ENCODE data around the gene TIMM13.
"Not testable (repeated sequence)": the region's sequence is repeated elsewhere in the genome, so short reads cannot be mapped to it uniquely, and the experiment has no call there.

The TIMM13 gene

DNA sequence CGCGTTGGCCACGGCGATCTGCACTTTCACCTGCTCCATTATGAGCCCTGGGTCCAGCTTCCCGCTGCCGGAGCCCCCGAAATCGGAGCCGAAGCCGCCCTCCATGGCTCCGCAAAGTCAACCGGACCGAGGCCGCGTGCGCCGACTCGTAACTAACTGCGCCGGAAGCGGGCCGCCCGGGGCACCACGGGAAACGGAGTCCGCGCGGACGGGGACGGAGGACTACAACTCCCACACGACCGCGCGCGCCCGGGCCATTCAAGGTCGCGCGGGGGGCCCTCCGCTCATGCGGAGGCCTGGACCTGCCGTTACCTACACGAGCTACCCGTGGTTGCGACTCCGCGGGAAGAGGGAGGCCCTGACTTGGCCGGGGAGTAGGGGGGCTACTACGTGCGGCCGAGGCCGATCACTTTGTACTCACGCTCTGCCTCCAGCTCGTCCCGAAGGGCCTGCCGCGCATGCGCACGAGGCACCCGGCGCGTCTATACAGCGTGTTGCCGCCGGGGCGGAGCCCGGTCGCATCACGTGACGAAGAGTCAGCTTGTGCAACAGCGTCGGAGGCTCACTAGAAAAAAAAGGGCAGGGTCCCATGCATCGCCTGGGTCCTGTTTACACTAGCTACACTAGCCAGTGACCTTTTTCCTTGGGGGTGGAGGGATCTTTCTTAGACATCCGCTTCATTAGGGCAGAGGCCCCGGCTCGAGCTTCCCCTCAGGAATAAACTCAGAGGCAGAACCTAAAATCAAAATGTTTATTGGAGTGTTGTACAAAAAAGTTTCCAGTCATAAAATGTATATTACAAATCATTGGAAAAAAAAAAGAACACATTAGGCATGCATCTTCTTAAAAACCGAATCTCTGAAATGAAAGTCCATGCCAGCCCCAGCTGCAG lies at the start of gene TIMM13:
TIMM13 (minus strand) TSS at position 158 of the 892 bp plus-strand sequence; CDS start at position 105, 53 bp downstream.
- DNase-seq: peak; percentile 90

DNA sequence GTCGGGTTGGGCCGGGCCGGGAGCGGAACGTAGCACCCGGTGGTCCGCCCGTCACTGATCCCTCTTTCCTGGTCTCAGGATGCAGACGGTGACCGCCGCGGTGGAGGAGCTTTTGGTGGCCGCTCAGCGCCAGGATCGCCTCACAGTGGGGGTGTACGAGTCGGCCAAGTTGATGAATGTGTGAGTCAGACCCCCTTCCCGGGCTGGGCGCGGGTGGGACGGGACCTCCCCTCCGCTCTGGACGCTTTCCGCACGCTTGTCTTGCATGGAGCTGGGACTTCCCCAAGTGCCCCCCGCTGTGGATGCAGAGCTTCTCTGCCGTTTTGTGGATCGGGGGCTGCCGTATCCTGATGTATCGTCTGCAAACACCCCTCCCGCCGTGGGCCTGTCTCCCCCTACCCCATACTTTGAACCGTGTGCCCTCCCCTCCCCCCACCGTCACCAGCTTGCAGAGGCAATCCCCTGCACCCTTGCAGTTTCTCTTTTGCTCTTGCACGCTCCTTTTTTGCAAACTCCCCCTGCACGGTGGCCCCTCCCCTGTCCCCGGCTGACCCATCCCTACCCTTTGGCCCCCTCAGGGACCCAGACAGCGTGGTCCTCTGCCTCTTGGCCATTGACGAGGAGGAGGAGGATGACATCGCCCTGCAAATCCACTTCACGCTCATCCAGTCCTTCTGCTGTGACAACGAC lies 49.2 kb upstream of the TIMM13 start:
- DNase-seq: no peak

DNA sequence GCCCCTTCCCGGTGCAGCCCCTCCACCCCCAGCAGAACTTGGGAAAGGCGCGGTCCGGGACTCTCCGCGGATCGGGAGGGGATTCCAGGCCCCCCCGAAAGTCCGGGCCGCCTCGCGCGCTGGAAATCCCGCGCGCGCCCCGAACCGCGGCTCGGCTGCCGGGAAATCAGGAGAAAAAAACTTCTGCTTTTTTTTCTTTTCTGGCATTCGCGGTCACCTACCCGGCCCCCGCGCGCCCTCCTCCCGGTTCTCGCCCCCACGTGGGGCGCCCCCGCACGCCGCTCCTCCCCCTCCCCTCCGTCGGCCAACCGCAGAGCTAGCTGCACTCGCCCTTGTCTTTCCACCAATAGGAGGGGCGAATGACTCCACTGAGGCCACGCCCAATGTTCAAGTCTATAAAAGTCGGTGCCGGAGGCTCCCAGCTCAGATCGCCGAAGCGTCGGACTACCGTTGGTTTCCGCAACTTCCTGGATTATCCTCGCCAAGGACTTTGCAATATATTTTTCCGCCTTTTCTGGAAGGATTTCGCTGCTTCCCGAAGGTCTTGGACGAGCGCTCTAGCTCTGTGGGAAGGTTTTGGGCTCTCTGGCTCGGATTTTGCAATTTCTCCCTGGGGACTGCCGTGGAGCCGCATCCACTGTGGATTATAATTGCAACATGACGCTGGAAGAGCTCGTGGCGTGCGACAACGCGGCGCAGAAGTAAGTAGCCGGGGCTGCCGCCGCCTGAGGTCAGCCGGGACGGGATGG lies 48.5 kb upstream of the TIMM13 start, which contains the start of gene GADD45B:
GADD45B (plus strand) TSS at position 426 of the 749 bp plus-strand sequence; CDS start at position 658, 232 bp downstream.
- DNase-seq: peak; percentile 96

DNA sequence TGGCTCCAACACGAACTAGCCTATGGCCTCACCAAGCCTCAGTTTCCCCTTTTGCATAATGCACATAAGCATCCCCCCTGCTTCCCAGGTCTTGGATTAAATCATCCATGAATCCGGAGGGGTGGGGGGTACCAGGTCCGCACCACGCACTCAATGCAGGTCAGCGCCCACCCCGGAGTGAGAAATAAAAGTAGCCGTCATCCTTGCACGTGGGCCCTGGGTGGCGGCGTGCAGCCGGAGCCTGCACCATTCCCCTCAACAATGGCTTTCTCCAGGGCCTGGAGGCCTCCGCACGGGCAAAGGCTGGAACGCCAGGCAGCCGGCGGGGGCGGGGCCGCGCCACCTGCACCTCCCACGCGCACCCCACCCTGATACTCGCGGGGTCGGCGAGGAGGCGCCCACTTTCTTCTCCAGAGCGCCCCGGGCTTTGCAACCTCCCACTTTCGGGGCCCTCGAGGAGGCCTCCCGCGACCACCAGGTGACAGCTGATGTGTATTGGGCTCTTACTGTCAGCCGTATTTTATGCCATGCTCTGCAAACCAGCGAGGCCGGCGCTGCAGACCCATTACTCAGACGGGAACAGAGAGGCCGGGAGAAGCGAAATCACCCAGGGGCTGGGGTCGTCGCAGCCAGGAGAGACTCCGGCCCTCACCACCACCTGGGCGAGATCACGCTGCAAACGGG lies 47.8 kb upstream of the TIMM13 start:
- DNase-seq: no peak

DNA sequence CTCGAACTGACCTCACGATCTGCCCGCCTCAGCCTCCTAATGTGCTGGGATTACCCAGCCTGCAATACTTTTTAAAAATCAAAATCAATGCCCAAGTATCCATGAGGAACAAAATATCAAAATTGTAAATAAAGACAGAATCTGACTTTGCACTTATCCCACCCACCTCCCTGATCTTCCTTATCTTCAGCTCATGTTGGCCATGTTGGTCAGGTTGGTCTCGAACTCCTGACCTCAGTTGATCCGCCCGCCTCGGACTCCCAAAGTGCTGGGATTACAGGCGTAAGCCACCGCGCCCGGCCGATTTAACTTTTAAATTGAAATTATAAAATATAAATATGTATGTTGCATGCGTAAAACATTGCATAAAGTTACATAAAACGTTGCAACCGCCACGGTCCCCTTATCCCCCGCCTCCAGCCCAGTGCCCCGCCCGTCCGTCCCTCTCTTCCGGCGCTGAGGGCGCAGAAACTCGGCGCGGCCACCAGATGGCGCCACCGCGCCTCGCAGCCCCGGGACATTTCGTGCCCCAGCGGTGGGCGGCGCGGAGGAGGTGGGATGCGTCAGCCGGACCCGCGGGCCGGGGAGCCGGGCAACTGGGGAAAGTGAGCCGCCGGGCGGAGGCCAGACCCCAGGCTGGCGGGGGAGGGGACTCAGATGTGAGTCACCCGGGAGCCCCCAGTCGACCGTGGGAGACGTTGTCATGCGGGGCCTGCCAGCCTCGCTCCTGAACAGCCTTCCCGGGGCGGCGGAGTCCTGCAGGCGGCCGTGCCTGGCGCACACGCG lies 47.0 kb upstream of the TIMM13 start:
- DNase-seq: peak; percentile 81

DNA sequence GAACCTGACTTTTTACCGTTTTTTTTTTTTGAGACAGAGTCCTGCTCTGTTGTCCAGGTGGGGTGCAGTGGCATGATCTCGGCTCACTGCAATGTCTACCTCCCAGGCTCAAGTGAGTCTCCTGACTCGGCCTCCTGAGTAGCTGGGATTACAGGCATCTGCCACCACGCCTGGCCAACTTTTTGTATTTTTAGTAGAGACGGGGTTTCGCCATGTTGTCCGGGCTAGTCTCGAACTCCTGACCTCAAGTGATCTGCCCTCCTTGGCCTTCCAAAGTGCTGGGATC lies 42.5 kb upstream of the TIMM13 start:
- DNase-seq: not testable (repeated sequence)

DNA sequence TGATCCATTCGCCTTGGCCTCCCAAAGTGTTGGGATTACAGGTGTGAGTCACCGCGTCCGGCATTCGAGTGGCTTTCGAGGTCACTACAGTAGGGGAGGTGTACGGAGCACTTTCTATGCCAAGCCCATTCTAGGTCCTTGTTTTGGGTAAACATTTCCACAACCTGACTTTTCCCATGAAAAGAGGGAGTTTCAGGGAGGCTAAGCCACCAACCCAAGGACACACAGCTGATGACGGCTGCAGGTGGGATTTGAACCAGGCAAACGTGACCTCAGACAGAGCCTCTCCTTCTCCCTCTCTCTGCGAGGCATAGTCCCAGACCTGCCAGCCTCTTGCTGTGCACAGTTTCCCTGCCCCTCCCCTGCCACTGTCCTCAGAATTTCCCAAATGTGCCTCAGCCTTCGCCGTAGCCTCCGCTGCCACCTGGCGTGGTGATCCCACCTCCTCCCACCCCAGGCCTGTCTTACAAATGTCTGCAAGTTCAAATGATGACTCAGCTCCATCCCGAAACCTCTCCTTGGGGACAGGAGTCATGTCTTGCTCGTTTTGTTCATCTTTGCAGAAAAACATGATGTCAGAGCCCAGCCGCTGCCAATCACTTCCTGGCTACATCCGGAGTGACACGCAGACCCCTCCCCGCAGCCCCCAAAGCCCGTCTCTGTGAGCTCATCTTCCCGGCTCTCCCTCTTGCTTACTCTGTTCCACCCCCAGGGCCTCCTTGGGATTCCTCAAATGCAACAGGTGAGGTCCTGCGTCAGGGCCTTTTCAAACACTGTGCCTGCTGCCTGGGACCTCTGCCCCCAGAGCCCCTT lies 41.9 kb upstream of the TIMM13 start:
- DNase-seq: no peak

DNA sequence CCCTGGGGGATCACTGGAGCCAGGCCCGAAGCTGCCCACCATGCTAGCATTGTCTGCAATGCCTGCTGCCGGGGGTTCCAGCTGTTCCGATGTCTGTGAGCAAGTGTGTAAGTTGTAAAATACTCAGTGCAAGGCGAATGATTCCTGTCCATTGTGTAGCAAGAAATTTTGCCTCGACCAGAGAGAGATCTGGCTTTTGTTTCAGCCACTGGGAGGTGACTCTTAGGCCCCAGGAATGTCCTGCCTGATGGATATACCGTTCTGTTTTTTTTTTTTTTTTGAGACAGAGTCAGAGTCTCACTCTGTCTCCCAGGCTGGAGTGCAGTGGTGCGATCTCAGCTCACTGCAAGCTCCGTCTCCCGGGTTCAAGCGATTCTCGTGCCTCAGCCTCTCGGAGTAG lies 41.2 kb upstream of the TIMM13 start:
- no peak for DNase-seq

DNA sequence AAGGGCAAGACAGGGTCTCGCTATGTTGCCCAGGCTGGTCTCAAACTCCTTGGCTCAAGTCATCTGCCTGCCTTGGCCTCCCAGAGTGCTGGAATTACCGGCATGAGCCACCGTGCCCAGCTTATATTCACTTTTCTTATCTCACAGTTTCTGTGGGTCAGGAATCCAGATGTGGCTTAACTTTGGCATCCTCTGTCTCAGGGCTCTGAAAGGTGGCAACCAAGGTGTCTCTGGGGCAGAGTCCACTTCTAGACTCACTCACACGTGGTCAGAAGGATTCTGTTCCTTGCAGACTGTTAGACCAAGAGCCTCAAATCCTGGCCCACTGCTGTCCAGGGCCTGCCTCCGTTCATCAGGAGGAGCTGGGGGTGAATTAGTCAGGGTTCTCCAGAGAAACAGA lies 37.0 kb upstream of the TIMM13 start:
- no peak for DNase-seq

DNA sequence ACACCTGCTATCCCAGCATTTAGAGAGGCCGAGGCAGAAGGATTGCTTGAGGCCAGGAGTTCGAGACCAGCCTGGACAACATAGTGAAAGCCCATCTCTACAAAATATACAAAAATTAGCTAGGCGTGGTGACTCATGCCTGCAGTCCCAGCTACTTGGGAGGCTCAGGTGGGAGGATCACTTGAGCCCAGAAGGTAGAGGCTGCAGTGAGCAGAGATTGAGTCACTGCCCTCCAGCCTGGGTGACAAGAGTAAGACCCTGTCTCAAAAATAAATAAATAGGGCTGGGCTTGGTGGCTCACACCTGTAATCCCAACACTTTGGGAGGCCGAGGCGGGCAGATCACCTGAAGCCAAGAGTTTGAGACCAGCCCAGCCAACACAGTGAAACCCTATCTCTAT lies 36.3 kb upstream of the TIMM13 start:
- DNase-seq: not testable (repeated sequence)

DNA sequence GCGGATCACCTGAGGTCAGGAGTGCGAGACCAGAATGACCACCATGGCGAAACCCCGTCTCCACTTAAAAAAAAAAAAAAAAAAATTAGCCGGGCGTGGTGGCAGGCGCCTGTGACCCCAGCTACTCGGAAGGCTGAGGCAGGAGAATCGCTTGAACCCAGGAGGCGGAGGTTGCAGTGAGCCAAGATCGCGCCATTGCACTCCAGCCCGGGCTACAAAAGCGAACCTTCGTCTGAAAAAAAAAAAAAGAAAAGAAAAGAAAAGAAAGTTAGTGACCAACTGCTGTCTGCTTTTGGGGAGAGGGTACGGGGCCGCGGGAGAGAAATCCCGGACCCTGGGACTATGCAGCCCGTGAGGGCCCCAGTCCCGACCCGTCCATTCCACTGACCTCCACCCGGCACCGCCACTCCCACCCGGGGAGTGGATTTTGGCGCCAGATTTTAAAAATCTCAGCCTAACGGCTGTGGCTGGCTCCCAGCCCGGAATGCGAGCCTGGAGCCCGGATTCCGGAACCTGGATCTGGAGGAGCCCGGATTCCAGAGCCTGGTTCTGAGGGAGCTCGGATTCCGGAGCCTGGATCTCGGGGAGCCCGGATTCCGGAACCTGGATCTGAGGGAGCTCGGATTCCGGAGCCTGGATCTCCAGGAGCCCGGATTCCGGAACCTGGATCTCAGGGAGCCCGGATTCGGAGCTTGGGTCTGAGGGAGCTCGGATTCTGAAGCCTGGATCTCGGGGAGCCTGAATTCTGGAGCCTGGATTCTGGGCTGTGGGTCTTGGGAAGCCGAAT lies 35.4 kb upstream of the TIMM13 start:
- peak; percentile 85 for DNase-seq

DNA sequence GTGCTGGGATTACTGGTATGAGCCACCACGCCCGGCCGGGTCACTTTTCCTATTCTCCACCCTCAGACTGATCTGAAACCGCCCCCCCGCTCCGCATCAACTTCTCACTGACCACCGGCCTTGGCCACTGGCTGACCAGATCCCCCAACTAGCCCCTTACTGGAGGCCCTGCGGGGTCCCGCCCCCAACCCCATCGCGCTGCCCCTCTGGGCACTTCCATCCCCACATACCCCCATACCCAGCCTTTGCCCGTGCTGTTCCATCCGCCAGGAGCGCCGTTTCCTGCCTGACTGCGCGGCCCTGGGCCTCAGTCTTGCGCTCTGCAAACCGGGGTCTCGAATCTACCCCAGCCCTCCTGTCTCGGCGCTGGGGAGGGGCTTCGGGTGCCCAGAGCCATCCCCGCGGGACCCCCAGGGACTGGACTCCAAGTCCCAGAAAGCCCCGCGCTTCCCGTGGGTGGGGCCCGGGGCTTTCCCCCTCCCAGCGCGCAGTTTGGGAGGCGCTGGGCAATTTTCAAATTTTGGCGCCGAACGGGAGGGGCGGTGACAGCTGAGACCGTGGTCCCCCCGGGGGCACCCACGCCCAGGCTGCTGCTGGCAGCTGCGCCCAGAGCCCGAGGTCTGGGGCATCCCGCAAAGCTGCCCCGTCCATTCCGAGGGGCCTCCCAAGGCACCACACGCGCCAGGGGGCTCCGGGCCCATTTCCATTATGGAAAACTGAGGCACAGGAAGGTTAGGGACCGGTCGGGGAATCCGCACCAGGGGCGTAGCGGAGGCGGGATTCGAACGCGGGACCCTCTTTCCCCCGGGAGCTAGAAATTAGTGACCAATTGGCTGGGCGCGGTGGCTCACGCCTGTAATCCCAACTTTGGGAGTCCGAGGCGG lies 34.6 kb upstream of the TIMM13 start:
- DNase-seq: no peak

DNA sequence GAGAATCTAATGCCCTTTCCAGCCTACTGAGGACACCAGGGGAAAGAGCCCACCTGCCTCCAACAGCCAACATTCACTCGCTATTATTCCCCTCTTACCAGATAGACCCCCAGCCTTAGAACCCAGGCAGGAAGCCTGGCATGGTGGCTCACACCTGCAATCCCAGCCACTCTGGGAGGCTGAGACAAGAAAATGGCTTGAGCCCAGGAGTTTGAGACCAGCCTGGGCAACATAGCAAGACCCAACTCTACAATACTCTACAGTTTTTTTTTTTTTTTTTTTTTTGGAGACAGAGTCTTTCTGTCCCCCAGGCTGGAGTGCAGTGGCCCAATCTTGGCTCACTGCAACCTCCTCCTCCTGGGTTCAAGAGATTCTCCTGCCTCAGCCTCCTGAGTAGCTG lies 32.9 kb upstream of the TIMM13 start:
- DNase-seq: no peak

DNA sequence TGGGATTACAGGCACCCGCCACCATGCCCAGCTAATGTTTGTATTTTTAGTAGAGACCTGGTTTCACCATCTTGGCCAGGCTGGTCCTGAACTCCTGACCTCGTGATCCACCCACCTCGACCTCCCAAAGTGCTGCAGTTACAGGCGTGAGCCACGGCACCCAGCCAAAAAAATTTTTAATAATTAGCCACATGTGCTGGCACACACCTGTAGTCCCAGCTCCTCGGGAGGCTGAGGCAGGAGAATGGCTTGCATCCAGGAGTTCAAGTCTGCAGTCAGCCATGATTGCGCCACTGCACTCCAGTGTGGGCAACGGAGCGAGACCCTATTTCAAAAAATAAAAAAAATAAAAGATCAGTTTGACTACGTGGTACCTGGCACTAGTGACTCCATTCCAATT lies 31.4 kb upstream of the TIMM13 start:
- not testable (repeated sequence) for DNase-seq

DNA sequence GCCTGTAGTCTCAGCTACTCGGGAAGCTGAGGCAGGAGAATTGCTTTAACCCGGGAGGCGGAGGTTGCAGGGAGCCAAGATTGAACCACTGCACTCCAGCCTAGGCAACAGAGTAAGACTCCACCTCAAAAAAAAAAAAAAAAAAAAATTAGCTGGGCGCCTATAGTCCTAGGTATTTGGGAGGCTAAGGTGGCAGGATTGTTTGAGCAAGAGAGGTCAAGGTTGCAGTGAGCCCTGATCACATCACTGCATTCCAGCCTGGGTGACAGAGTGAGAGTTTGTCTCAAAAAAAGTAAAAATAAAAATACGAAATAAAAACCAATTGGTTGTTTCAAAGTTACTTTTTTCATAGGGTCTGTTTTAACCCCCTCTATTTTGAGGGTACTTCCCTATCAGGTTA lies 30.7 kb upstream of the TIMM13 start:
- no peak for DNase-seq

DNA sequence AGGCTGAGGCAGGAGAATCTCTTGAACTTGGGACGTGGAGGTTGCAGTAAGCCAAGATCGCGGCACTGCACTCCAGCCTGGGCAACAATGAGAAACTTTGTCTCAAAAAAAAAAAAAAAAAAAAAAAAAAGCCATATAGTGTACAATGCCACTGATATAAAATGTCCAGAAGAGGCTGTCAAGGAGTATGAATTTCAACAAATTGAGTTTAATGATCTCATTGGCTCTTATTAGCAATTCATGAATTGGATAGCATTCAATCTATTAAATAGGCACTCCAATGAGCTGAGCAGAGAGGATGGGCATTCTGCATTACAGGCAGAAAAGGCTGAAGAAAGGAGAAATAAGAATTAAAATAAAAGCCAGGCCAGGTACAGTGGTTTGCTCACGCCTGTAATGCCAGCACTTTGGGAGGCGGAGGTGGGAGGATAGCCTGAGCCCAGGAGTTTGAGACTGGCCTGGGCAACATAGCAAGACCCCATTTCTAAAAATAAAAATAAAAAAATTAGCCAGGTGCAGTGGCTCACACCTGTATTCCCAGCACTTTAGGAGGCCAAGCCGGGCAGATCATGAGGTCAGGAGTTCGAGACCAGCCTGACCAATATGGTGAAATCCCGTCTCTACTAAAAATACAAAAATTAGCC lies 30.1 kb upstream of the TIMM13 start:
- no peak for DNase-seq

DNA sequence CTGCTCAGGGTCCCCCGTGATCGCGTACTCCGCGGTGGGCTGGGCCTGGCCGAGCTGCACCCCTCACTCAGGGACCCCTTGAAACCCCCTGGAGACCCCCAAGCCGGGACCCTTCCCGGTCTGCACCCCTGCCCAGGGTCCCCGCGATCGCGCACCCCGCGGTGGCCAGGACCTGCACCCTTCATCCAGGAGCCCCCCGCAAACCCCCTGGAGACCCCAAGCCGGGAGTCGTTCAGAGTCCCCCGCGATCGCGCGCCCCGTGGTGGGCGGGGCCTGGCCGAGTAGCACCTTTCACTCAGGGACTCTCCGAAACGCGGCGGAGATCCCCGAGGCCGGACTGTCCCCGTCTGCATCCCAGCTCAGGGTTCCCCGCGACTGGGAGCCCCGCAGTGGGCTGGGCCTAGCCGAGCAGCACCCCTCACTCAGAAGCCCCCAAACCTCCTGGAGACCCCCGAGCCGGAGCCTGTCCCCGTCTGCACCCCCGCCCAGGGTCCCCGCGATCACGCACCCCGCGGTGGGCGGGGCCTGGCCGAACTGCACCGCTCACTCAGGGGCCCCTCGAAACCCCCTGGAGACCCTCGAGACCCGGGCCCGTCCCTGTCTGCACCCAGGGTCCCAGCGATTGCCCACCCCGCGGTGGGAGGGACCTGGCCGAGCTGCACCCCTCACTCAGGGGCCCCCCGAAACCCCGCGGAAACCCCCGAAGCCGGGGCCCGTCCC lies 28.6 kb upstream of the TIMM13 start:
- DNase-seq: no peak
